B cell (primary cell): ENCODE measurements around the gene HOXD3.

ENCODE experiments used
- EZH2 ChIP-seq: IDR thresholded peaks from 2 replicates; pipeline ENCODE4 v1.6.1; 2012; ENCODE audit warnings: borderline replicate concordance, low read depth, mild to moderate bottlenecking, moderate library complexity, low read length; ENCODE audit not compliant: insufficient read depth, poor library complexity, severe bottlenecking
- TF ChIP-seq, protein P1 (sequence below): fragments of 200-600 bp; IDR thresholded peaks from one replicate; pipeline ENCODE4 v1.8.0; 2022; ENCODE audit warnings: antibody characterized with exemption, mild to moderate bottlenecking

DNA sequence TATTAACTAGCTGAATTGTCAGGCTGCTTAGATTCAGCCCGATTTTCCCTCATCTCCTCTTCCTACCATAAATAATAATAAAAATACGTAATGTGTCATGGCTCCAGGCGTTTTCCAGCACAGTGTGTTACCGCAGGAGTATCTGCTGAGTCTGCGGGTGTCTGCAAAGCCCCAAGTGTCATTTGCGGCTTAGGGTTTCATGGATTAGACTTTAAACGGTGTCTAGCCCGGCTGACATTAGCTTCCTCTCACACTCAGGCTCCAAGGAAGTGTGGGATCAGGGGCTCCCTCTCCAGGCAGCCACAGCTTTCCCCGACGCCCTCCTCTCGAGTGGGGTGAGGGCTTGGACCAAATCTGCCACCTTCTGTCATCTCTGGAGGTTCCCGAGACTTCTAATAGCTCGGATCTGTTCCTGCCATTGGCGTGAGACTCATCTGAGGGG, 17.3 kb downstream of the HOXD3 start:
- TF ChIP-seq, protein P1, sequence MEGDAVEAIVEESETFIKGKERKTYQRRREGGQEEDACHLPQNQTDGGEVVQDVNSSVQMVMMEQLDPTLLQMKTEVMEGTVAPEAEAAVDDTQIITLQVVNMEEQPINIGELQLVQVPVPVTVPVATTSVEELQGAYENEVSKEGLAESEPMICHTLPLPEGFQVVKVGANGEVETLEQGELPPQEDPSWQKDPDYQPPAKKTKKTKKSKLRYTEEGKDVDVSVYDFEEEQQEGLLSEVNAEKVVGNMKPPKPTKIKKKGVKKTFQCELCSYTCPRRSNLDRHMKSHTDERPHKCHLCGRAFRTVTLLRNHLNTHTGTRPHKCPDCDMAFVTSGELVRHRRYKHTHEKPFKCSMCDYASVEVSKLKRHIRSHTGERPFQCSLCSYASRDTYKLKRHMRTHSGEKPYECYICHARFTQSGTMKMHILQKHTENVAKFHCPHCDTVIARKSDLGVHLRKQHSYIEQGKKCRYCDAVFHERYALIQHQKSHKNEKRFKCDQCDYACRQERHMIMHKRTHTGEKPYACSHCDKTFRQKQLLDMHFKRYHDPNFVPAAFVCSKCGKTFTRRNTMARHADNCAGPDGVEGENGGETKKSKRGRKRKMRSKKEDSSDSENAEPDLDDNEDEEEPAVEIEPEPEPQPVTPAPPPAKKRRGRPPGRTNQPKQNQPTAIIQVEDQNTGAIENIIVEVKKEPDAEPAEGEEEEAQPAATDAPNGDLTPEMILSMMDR, result no peak
- no peak for TF ChIP-seq EZH2
